ENCODE measurements around the gene LSM14A.

DNA sequence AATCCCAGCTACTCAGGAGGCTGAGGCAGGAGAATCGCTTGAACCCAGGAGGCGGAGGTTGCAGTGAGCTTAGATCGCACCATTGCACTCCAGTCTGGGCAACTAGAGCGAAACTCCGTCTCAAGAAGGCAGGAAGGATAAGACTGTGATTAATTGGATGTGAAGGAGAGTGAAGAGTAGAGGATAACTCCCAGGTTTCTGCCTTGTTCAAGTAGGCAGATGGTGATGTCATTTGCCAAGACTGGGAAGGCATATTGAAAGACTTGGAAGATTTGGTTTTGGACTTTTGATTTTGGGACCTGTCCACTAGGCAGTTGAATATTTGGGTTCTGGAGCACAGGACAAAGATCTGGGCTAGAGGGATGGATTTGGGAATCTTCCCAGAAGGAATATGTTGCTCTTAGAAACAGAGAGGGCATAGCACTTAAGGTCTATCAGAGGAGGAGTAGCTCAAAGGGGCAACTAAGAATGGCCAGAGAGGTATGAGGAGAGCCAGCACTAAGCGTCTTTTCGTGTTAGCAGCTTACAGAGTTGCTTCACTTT is 102.1 kb downstream of the LSM14A start:
- TF ChIP-seq, protein P1, sequence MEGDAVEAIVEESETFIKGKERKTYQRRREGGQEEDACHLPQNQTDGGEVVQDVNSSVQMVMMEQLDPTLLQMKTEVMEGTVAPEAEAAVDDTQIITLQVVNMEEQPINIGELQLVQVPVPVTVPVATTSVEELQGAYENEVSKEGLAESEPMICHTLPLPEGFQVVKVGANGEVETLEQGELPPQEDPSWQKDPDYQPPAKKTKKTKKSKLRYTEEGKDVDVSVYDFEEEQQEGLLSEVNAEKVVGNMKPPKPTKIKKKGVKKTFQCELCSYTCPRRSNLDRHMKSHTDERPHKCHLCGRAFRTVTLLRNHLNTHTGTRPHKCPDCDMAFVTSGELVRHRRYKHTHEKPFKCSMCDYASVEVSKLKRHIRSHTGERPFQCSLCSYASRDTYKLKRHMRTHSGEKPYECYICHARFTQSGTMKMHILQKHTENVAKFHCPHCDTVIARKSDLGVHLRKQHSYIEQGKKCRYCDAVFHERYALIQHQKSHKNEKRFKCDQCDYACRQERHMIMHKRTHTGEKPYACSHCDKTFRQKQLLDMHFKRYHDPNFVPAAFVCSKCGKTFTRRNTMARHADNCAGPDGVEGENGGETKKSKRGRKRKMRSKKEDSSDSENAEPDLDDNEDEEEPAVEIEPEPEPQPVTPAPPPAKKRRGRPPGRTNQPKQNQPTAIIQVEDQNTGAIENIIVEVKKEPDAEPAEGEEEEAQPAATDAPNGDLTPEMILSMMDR (IDR thresholded peaks at IDR 0.05): no peak
- no peak for TF ChIP-seq POLR2A (IDR thresholded peaks at IDR 0.05)
